Heart left ventricle (tissue), 13 donors: ENCODE data around the gene NUCKS1.

ENCODE experiments used
- CTCF ChIP-seq, 12 donors: fragments of 200-600 bp; sonication (generic) in 4 of 12; IDR thresholded peaks; one replicate each; pipeline versions ENCODE4 v1.5.0 to v1.8.0; 2018 to 2022; ENCODE audit warnings: antibody characterized with exemption in 12 of 12, mild to moderate bottlenecking in 5 of 12
- POLR2A ChIP-seq, 2 donors: fragments of 450-650 bp; IDR thresholded peaks; one replicate each; pipeline ENCODE4 v1.6.1; 2017; ENCODE audit warnings: antibody characterized with exemption in 2 of 2, mild to moderate bottlenecking in 2 of 2, moderate library complexity in 2 of 2
- donor health status: ischemic (EF 13 %, LVEDD 7.1; RV severe dilation, severe dysfunction).
- donor health status: DM: no; HTN: yes; CAD: no.
- donor health status: DM: no; HTN: no; CAD: no.
- donor health status: ischemic (EF 25% LVEDD 6.9; RV normal size, moderate dysfunction).
- donor health status: ischemic (EF 25% LVEDD 5.7; RV mildly dilated, moderate dysfunction).
- donor health status: ischemic (EF 35%, LVEDD 5.7; RV mildly dilated, moderate dysfunction).
- donor health status: nonischemic (EF 11% LVEDD 7.7; RV severe dilation, severe dysfunction).
- donor health status: DM: yes; HTN: yes; CAD: no.
- donor health status: PGD.
- donor health status: ischemic (EF 29% LVEDD 5.4; RV normal size, mild dysfunction).
- donor health status: nonischemic (EF 23%, LVEDD 6.1; RV moderate dilation, normal function).

GRCh38 chr1:205772607-205773032 is 22.6 kb upstream of the NUCKS1 start:
- no peak for TF ChIP-seq CTCF (IDR thresholded peaks at IDR 0.05)
- TF ChIP-seq POLR2A (IDR thresholded peaks at IDR 0.05) = no peak
